T-helper 1 cell (primary cell): ENCODE data around the gene ALDH4A1.
"Not testable (repeated sequence)": the region's sequence is repeated elsewhere in the genome, so short reads cannot be mapped to it uniquely, and the experiment has no call there.

Experiments
- DNase-seq, 5 donors: peaks; one replicate each; pipeline ENCODE4 v3.0.0-alpha.2; 2012 to 2020

Gene ALDH4A1

DNA sequence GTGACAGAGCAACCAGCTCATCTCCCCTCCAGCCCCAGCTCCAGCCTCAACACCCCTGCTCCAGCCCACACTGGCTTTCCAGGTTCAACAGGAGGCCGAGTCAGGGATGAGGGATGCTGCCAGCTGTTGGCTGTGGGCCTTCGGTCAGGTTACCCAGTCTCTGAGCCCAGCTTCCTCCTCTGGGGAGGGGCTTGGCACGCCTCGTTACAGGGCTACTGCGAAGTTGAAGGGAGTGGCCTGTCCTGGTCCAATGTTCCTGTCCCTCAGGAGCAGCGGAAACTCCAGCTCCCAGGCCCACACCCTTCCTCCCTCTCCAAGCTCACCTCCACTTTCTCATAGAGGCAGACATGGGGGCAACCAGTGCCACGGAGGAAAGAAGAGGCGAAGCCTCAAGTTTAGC, 27.8 kb downstream of the ALDH4A1 start:
- DNase-seq = no peak

DNA sequence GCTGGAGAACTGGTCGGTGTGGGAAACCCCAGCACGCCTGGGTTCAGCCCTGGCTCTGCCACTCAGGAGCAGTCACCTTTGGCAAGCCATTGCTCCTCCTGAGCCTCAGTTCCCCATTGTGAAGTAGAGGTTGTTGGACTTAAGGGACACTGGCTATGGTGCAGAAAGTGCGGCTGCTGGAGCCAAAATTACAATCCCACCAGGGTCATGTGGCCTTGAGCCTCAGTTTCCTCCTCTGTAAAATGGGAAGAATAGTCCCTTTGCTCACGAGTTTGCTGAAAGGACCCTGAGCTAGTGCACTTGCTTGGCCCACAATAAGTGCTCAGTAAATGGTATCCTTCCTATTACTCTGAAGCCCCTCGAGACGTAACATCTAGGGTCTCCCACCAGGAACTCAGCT, 28.3 kb downstream of the ALDH4A1 start:
- DNase-seq = no peak

DNA sequence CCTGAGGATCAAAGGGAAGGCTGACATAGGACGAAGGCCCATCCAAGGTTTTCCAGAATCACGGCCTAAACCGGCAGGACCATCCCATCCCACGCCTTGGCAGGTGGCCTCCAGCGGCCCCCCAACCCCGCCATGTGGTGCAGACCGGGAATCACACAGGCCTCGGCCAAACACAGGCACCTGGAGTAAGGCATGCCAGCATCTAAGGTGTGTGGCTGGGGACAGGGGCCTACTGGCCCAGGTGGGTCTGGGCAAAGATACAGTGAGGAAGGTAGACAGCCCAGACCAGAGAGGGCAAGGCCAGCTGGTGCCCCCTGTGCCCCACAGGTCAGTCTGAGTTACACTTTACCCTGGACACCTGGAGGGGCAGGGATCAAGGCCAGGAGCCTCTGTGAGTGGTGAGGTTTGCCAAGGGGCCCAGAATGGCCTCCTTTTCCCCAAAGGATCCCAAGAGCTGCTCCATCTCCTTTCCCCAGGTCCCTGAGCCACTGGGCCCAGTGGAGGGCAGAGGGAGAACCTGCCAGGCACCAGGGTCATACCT, 30.2 kb downstream of the ALDH4A1 start:
- no peak for DNase-seq

DNA sequence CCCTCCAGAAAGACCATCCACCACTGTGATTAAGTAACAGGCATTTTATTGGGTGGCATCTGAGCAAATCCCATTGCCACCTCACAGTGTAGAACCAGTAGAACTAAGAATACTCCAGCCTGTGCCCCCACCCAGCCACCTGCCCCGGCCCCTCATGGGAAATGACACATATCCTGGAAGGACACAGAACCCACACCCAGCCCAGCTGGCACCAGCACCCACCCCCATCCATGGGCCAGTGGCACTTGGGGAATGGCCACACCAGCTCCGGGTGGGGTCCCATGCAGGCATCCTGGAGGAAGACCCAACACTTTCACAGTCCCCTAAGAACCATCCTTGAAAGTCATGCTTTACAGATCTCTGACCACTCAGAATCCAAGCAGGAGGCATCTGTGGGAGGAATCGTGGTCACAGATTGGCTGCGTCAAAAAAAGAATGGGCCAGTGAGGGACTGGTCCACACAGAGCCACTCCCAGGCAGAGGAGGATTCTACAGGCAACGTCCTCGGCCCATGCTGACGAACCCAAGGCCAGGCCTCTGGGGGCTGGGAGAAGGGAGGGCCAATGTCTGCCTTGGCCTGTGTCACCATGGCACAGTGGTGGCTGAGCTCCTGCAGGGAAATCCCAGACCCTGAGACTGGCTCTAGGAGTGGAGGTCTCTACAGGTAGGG, 30.8 kb downstream of the ALDH4A1 start:
- no peak for DNase-seq

DNA sequence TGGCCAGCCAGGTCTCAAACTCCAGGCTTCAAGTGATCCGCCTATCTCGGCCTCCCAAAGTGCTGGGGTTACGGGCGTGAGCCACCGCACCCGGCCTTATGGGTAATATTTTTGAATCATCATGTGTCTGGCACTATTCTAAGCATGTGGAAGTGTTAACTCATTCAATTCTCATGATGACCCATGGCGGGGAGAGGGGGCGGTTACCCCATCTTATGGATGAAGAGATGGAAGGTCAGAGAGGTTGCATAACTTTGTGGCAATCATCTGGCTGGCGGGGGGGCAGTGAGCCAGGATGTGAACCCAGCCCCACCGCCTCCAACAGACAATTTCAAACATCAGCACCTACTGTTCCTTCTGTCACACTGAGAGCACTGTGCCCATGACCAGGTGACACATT, 31.4 kb downstream of the ALDH4A1 start:
- no peak for DNase-seq

DNA sequence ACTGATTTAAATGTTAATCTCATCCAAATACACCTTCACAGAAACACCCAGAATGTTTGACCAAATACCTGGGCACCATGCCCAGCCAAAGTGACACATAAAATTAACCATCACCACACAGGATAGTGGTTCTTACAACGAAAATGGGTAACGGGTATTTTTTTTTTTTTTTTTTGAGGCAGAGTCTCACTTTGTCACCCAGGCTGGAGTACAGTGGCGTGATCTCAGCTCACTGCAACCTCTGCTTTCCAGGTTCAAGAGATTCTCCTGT, 31.8 kb downstream of the ALDH4A1 start:
- not testable (repeated sequence) for DNase-seq

DNA sequence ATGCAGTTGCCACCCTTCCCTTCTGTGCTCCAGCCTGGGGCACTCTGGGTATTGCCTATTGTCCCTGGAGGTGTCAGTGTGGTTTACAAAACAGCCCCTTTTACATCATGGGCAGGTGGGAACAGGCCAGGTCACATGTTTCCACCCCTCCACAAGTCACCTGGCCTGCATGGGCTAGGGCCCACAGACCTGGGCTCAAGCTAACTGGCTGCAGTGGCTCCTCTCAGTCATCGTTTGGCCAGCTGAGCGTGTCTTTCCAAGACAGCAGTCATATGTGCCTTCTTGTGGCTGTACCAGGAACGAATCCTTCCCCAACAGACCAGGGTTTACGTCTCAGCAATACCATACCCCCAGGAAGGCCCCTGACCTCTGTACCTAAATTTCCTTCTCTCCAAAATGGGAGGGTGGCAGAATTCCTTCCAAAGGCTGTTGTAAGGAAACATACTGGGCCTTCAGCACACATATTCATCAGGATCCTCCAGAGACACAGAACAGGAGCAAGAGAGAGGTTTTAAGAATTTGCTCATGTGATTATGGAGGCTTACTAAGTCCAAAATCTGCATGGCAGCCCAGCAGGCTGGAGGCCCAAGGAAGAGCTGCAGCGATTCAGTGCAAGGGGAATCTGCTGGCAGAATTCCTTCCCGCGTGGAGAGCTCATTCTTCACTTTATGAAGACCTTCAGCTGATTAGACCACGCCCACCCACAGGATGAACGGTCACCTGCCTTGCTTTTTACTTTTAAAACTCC, 32.3 kb downstream of the ALDH4A1 start:
- DNase-seq = no peak

DNA sequence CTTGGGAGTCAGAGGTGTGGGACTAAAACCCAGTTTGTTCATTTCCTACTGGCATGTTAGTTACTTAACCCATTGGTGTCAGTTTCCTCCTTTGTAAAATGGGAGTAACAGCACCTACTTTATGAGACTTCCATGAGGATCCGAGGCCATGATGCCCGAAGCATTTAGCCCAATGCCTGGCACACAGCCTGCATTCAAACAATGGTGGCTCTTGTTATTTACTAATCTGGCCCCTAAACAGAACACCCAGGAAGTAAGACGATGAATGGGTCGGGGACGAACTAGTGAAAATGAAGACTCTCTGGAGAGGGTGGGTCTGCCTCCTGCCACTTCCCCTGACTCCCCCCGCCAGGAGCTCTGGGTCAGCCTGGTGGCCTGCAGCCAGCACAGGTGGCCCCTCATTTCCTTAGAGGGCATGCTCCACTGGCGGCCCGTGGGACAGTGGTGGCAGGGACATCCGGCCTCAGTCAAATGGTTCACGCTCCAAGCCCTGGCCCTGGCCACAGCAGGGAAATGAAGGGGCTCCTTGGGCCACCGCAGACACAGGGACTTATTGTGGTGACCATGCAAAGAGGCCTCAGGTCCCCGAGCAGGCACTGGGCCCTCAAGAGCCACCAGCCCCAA, 33.4 kb downstream of the ALDH4A1 start:
- no peak for DNase-seq

DNA sequence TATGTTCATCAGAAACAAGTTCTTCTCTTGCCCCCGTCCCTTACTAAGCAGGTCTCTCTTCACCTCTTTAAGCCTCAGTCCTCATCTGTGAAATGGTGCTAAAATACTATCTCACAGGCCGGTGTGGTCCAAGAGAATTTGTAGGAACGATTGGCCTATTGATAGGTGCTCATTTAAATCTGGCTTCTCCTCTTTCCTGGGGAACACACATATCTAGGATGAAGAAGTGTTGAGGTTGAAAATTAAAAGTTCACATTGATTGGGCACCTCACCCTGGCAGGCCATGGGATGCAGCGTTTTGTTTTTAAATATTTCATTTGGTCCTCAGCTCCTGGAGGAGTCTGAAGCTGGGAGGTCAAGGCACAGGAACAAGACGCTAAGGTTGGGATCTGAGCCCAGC, 34.0 kb downstream of the ALDH4A1 start:
- no peak for DNase-seq

DNA sequence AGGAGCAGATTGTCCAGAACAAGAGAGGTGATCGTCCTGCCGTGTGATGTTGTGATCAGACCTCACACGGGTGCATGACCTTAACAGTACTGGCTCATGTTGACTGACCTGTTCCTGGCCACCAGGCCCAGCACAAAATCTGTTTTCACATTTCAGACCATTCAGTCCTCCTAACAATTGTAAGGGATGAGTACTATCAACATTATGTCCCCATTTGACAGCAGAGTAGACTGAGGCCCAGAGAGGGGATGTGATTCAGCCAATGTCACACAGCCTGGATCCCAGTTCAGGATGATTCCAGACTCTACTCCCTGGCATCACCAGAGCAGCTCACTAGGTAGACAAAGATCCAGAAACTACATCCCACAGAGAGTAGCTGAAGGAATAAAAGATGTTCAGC, 35.5 kb downstream of the ALDH4A1 start:
- DNase-seq = no peak

DNA sequence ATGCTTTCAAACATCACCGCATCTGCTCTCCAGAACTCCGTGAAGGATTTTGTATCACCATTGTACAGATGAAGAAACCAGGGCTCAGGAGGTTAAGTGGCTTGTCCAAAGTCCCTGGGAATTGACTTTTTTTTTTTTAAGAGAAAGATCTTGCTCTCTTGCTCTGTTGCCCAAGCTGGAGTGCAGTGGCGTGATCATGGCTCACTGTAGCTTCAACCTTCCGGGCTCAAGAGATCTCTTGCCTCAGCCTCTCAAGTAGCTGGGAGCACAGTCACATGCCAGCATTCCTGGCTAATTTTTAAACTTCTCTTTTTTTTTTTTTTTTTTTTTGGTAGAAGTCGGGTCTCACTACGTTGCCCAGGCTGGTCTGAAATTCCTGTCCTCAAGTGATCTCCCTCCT, 36.0 kb downstream of the ALDH4A1 start:
- DNase-seq = no peak

DNA sequence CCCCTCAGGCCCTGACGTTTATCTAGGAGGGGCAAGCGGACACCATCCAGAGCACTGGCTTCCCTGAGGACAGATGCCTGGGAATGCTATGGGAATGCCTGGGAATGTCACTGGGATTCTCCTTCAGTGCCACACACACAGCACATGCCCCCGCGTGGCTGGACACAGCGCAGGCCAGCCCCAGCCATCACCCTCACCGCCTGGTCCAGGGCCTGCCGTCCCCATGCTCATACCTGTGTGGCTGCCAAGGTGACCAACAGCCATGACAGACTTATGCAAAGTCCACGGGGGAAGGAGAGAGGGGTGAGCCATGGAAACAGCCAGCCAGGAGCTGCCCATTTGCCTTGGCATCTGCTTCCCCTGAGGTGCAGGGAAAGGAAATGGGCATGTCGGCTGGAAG, 37.2 kb downstream of the ALDH4A1 start:
- DNase-seq = no peak

DNA sequence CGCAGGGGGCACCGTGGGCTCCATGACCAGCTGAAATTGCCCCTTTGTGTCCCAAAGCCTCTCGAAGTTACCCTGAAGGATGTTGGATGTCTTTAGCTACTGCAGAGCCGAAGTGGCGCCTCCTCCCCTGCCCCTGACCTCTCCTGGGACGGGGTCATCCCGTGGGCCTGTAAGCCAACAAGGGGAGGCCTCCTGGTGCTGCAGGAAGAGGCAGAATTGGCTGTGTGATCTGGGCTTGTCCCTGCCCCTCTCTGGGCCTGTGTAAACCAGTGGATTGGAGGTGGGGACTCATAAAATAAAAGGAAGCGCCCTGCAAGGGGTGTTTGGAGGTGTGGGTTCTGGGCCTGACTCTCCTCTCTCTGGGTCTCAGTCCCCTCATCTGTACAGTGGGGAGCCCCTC, 40.8 kb downstream of the ALDH4A1 start:
- DNase-seq = no peak

DNA sequence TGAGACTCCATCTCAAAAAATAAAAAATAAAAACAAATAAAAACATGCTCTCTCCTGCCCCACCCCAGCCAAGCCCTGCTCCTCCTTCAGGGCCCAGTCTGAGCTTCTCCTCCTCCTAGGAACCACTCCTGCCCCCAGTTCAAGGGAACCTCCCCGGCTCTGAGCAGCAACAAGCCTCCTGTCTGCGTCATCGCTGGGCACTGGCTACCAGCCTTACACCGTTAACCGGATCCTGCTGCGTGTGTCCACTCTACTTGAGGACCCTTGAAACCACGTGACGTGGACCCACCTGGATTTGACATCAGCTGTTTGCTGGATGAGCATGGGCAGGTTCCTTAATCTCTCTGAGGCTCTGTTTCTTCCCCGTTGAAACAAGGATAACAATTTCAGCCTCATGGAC, 41.3 kb downstream of the ALDH4A1 start:
- DNase-seq = no peak

DNA sequence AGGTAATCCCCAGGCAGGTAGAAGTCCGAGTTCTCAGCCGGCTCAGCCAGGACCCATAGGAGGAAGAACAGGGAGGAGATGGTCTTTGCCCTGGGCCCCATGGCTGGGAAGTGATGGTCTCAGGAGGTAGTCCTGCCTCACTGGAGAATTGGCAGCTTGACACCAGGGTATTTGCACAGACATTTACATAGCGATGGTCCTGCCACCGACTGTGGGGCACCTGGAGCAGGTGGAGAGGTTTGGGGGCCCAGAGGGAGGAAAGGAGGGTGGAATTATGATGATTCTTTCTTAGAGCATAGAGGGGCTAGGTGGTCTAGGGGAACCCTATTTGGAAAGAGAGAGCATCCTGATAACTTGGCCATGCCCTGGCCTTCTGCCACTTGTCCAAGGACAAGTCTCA, 42.8 kb downstream of the ALDH4A1 start, which contains the start of gene TAS1R2:
Gene TAS1R2, minus strand, starts transcription at position 101 of the 400 bp plus-strand sequence. Its CDS starts 0 bp downstream, at position 101.
- DNase-seq = no peak

DNA sequence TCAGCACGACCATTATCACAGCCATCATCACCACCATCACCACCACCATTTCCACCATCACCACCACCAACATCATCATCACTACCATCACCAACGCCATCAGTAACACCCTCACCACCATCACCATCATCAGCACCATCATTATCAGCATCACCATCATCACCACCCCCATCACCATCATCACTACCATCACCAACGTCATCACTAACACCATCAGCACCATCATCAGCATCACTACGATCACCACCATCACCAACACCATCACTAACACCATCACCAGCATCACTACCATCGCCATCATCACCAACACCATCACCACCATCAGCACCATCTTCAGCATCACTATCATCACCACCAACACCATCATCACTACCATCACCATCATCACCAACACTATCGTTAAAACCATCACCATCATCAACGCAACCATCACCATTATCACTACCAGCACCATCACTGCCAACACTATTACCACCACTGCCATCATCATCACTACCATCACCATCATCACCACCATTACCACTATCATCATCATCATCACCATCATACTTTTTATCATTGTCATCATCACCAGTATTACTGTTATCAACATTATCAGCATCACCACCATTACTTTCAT, 44.2 kb downstream of the ALDH4A1 start:
- DNase-seq = no peak

DNA sequence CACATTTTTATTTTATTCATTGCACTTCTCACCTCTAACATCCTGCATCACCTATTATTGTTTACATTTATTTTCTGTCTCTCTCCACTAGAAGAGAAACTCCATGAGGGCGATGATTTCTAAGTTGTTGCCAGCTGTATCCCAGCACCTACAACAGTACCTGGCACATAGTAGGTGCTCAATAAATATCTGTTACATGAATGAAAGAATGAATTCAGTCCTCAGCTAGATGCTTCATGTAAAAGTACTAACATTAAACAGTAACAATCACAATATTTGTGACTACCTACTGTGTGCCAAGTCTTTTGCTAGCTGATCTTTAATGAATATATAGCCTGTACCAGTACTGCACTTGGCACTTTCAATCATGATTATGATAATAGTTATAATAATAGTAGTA, 45.9 kb downstream of the ALDH4A1 start:
- no peak for DNase-seq

DNA sequence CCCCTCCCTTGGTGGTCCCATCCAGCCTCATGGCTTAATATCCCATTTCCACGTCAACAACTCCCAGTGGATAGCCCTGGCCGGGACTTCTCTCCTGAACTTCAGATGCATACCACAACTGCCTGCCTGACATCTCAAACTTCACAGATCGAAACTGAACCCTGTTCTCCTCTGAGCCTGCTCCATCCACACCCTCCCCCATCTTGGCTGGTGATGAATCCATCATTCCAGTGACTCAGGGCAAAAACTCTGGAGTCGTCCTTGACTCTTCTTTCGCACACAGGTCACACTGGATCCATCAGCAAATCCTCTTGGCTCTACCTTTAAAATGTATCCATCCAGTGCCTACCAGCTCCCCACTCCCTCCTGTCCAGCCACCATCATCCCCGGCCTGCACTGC, 46.8 kb downstream of the ALDH4A1 start:
- no peak for DNase-seq

DNA sequence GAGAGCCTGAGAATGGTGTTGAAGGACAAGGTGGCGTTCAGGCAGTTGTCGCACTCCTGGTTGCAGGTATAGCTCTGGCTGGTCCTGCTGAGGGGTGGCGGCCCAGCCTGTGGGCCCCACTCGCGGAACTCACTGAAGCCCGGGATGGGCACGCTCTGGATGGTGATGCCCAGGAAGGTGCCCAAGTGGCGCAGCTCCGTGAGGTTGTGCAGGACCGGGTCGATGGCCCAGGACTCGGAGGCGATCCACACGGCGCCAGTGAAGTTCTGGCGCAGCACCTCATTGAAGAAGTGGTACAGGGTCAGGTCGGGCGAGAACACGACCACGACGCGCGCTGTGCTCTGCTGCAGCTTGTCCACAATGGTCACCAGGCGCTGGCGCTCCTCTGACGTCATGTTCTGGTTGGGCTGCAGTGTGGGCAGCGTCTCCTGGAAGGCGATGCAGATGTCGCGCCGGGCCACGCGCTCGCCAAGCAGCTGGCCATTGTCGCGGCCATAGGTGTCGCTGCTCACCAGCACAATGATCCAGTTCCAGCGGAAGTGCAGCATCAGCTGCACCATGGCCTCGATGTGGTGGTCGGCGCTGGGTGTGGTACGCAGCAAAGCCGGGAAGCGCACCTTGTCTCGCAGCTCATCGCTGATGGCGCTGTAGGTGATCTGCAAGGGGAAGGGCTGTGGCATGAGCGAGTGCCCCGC, 47.9 kb downstream of the ALDH4A1 start:
- DNase-seq = no peak

DNA sequence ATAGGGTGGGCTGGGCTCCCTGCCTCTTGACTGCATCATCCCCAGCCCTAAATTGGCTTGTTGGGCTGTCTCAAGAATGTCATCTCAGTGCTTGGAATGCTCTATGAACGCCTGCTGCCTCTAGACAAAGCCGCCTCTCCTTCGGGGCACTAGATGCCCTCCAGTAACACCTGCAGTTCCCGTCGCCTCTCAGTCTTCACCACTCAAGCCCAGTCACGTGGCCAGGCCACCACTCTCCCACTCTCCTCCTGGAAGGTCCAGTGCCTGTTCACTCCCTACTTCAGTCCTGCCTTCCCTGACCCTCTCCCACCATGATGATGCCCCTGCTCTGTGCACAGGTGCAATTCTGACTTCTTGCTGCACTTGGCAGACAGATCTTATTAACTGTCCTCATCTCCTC, 49.9 kb downstream of the ALDH4A1 start:
- no peak for DNase-seq

DNA sequence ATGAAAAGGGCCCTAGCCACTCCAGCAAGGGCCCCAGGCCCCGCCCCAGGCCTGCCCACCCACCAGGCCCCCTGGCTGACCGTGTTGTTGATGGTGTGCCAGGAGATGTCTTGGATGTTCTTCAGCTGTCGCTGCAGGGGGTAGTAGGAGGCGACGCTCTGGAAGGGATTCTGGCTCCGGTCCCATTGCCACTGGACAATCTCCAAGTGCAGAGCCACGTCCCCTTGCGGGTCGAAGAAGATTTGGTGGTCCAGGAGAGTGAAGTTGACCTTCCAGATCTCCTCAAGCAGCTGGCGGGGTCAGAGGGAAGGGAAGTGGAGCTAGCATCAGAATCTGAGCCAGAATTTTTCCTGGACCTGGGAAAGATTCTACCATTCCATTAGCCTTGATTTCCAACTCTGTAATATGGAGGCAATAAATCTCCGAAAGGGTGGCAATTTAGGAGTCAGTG, 53.1 kb downstream of the ALDH4A1 start:
- DNase-seq = no peak

DNA sequence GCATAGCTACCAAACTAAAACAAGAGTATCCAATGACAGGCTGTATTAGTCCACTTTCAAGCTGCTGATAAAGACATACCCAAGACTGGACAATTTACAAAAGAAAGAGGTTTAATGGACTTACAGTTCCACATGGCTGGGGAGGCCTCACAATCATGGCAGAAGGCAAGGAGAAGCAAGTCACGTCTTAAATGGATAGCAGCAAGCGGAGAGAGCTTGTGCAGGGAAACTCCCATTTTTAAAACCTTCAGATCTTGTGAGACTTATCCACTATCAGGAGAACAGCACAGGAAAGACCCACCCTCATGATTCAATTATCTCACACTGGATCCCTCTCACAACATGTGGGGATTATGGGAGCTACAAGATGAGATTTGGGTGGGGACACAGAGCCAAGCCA, 54.6 kb downstream of the ALDH4A1 start:
- DNase-seq = not testable (repeated sequence)

DNA sequence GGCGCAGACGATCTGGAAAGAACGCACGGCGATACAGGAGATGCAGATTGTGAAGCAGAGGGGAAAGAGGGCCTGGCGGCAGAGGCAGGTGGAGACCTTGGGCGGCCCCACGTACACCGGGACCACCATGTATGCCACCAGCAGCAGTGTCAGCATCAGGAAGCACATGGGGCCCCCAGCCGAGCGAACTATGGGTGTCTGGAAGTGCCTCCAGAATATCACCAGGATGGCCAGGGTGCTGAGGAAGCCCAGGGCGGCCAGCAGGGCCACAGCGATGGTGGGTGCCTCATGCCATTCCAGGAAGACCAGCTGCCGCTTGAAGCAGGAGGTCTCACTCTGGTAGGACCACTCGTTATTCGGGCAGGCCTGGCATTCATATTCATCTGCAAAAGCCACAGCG, 62.2 kb downstream of the ALDH4A1 start:
- DNase-seq = no peak
